GM19467 (cell line): ENCODE measurements around the gene OTUB1.
"Not testable (repeated sequence)": the region's sequence is repeated elsewhere in the genome, so short reads cannot be mapped to it uniquely, and the experiment has no call there.

ENCODE experiments used
- ATAC-seq: cut with Tn5 transposase; IDR thresholded peaks from one replicate; pipeline ENCODE4 v1.9.1; 2021; ENCODE audit warnings: mild to moderate bottlenecking, moderate library complexity; ENCODE audit not compliant: unreplicated experiment

The OTUB1 gene

GRCh38 chr11:64041846-64042245 lies 55.6 kb downstream of the OTUB1 start:
- ATAC-seq, result no peak

- no peak for ATAC-seq
Measured at GRCh38 chr11:64042301-64042700, 56.1 kb downstream of the OTUB1 start.

- ATAC-seq, result no peak
Measured at GRCh38 chr11:64043545-64043944, 57.3 kb downstream of the OTUB1 start.

GRCh38 chr11:64044730-64045393 lies 58.6 kb downstream of the OTUB1 start:
- ATAC-seq, result no peak

GRCh38 chr11:64045700-64046099 lies 59.5 kb downstream of the OTUB1 start:
- ATAC-seq, result no peak

GRCh38 chr11:64047373-64047772 lies 61.1 kb downstream of the OTUB1 start:
- ATAC-seq, result not testable (repeated sequence)
